Measurements from ENCODE around the gene ADH4.
"Not testable (repeated sequence)": the region's sequence is repeated elsewhere in the genome, so short reads cannot be mapped to it uniquely, and the experiment has no call there.

Gene ADH4

DNA sequence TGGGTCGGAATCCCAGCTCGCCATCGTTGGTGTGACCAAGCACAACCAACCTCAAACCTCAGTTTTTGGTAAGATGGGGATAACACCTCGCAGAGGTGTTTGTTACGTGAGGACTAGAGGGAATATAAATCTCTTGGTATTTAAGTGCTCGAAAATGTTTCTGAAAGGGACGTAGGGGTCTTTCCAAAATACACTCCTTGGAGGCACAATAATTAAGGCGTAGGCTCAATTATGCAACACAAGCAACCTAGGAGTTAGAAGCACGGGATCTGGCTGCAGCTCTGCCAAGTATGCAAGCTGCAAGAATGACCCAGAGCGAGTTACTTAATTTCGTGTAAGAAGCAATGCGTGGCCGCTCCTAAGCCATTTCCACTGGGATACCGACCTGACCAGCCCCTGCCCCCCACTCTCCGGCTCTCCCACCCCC is 56.1 kb downstream of the ADH4 start:
- H3K36me3 ChIP-seq (ENCODE audit: control insufficient read depth, insufficient read depth, low read length) = peaks cover 23% of the 10 kb centered on the region
- peak overlapping the region; percentile 79 for H3K27ac ChIP-seq (ENCODE audit: insufficient read depth, low read depth, low read length, poor library complexity, severe bottlenecking)
- WGBS, 2 experiments = 1 to 2% methylated on average over 15 of the region's 15 CpGs
- H3K4me1 ChIP-seq (ENCODE audit: control insufficient read depth, insufficient read depth, low read length) = peaks cover 4% of the 10 kb centered on the region
- no peaks in the 10 kb centered on the region for H3K27me3 ChIP-seq (ENCODE audit: control insufficient read depth, insufficient read depth, low read length, poor library complexity, severe bottlenecking)
- no peaks in the 10 kb centered on the region for H3K9me3 ChIP-seq (ENCODE audit: control insufficient read depth, low read length)
- H3K4me3 ChIP-seq (ENCODE audit: insufficient read depth, low read depth, low read length) = peak overlapping the region; percentile 78

DNA sequence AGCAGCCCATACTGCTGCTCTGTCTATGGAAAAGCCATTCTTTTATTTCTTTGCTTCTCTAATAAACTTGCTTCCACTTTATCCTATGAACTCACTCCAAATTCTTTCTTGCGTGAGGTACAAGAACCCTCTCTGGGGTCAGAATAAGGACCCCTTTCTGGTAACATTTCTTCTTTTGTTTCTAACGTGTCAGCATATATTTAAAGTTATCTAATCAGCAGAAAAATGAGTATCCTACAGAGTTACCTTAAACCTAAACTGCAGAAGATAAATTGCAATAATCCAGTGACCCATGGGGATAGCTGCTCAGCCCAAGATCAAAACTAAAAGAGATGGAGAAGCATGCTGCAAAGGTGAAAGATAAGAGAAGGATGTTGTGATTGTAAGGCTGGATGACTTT is 59.5 kb downstream of the ADH4 start:
- H3K27me3 ChIP-seq (ENCODE audit: control insufficient read depth, insufficient read depth, low read length, poor library complexity, severe bottlenecking) = no peaks in the 10 kb centered on the region
- no peak overlapping the region for H3K27ac ChIP-seq (ENCODE audit: insufficient read depth, low read depth, low read length, poor library complexity, severe bottlenecking)
- H3K9me3 ChIP-seq (ENCODE audit: control insufficient read depth, low read length) = no peaks in the 10 kb centered on the region
- H3K4me3 ChIP-seq (ENCODE audit: insufficient read depth, low read depth, low read length) = no peak overlapping the region
- H3K4me1 ChIP-seq (ENCODE audit: control insufficient read depth, insufficient read depth, low read length) = peaks cover 4% of the 10 kb centered on the region
- H3K36me3 ChIP-seq (ENCODE audit: control insufficient read depth, insufficient read depth, low read length) = peaks cover 55% of the 10 kb centered on the region
- 92 to 95% methylated on average over 2 of the region's 2 CpGs for WGBS, 2 experiments

DNA sequence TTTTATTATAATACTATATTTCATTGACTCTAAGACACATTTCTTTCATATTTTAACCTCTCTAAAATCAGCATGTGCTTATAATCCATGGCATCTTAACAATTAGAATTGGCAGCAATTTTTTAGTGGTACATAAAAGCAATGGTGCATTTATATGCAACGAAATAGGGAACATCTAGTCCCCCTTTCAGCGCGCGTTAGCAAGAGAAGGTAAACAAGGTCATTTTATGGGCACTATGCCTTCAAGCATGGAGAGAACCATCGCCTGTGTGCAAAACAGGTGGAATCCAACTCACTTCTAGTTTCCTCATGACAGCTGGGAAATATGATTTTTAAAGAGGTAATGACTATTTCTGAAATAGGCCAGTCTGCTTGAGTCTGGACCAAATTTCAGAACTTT is 61.9 kb downstream of the ADH4 start:
- Histone ChIP-seq H3K4me1 (ENCODE audit: control insufficient read depth, insufficient read depth, low read length) (peaks cover 4% of the 10 kb centered on the region), H3K36me3 (ENCODE audit: control insufficient read depth, insufficient read depth, low read length) (peaks cover 60% of the 10 kb centered on the region), H3K27ac (ENCODE audit: insufficient read depth, low read depth, low read length, poor library complexity, severe bottlenecking) (no peak overlapping the region), H3K9me3 (ENCODE audit: control insufficient read depth, low read length) (no peaks in the 10 kb centered on the region), H3K27me3 (ENCODE audit: control insufficient read depth, insufficient read depth, low read length, poor library complexity, severe bottlenecking) (no peaks in the 10 kb centered on the region), H3K4me3 (ENCODE audit: insufficient read depth, low read depth, low read length) (no peak overlapping the region)
- 97 to 98% methylated on average over 5 of the region's 5 CpGs for WGBS, 2 experiments

DNA sequence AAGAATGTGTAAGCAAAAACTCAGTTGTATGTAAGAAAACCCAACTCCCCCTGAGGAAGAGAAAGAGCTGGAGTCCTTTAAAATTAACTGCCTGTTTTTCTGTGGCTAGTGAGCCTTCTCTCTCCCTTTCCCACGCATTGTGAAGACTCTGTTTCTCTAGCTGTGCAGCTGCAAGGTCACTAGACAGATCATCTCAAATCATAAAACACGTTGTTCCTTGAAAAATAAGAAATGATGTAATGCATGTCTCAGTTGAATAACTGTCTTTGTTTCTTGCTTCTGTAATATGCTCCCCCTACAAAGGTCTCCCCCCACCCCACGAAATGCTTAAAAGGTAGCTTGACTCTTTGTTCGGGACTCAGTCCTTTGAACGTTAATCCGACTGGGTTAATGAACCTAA is 63.2 kb downstream of the ADH4 start:
- H3K36me3 ChIP-seq (ENCODE audit: control insufficient read depth, insufficient read depth, low read length) = peaks cover 70% of the 10 kb centered on the region
- whole genome bisulfite sequencing, 2 experiments = 79% methylated on average over 6 of the region's 6 CpGs
- H3K9me3 ChIP-seq (ENCODE audit: control insufficient read depth, low read length); H3K4me3 ChIP-seq (ENCODE audit: insufficient read depth, low read depth, low read length); H3K4me1 ChIP-seq (ENCODE audit: control insufficient read depth, insufficient read depth, low read length); H3K27ac ChIP-seq (ENCODE audit: insufficient read depth, low read depth, low read length, poor library complexity, severe bottlenecking); H3K27me3 ChIP-seq (ENCODE audit: control insufficient read depth, insufficient read depth, low read length, poor library complexity, severe bottlenecking): not testable (repeated sequence)

DNA sequence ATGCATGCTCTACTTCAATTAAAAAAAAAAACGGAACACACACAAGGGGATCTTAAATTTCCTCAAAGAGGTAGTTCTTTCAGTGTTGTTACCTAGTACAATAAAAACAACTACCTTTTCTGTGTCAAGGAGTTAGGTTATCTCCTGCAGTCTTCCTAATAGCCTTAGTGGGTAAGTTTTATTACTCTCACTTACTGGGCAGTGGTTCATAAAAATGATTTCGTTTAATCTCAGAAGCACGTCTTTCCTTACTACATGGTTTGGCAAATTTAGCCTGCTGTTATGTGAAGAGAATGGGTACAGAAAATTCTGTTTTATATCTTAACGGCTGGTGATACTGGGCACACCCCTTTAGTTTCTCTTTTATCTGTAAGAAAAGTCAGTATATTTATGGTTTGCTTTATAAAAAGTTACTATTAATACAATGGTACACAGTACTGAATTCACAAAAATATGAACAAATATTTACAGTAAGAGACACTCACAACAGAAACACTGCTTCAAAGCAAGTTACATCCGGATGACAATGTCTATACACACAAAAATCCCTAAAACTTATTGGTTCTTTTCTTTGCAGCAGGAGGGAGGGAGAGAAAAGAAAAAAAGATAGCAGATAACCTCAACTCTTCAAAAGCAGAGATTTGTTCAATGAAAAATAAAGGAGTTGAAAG is 64.3 kb downstream of the ADH4 start:
- no peaks in the 10 kb centered on the region for H3K27me3 ChIP-seq (ENCODE audit: control insufficient read depth, insufficient read depth, low read length, poor library complexity, severe bottlenecking)
- 90 to 98% methylated on average over 5 of the region's 5 CpGs for WGBS, 2 experiments
- H3K4me3 ChIP-seq (ENCODE audit: insufficient read depth, low read depth, low read length) = no peak overlapping the region
- no peaks in the 10 kb centered on the region for H3K9me3 ChIP-seq (ENCODE audit: control insufficient read depth, low read length)
- peaks cover 74% of the 10 kb centered on the region for H3K36me3 ChIP-seq (ENCODE audit: control insufficient read depth, insufficient read depth, low read length)
- no peak overlapping the region for H3K27ac ChIP-seq (ENCODE audit: insufficient read depth, low read depth, low read length, poor library complexity, severe bottlenecking)
- H3K4me1 ChIP-seq (ENCODE audit: control insufficient read depth, insufficient read depth, low read length) = no peaks in the 10 kb centered on the region

DNA sequence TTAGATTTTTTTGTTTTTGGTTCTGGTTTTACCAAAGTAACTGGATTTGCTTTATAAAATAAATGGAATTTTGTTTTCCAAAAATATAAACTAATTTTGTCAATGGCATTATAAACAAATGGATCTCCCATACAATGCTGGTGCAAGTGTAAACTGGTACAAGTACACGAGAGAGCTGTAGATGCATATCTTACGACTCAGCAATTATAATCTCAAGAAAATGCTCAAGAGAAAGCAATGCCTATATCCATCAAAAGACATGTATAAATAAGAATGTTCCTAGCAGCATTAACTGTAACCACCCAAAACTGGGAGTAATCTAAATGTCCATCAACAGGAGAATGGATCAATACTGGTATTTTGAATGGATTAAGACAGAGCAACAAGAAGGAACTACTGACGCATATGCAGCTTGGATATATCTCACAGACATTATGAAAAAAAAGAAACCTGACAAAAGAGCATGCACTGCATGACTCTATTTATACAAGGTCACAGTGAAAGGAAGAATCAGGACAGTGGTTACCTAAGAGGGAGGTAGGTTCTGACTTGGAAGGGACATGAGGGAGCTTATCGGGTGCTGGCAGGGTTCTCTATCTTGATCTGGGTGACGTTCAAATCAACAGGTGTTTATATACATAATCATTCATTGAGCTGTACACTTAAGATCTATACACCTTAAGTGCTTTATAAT is 65.0 kb downstream of the ADH4 start:
- 95 to 97% methylated on average over 3 to 5 of the region's 5 CpGs for WGBS, 2 experiments
- Histone ChIP-seq H3K36me3 (ENCODE audit: control insufficient read depth, insufficient read depth, low read length) (peaks cover 72% of the 10 kb centered on the region), H3K9me3 (ENCODE audit: control insufficient read depth, low read length) (no peaks in the 10 kb centered on the region), H3K4me1 (ENCODE audit: control insufficient read depth, insufficient read depth, low read length) (no peaks in the 10 kb centered on the region), H3K4me3 (ENCODE audit: insufficient read depth, low read depth, low read length) (no peak overlapping the region), H3K27me3 (ENCODE audit: control insufficient read depth, insufficient read depth, low read length, poor library complexity, severe bottlenecking) (no peaks in the 10 kb centered on the region), H3K27ac (ENCODE audit: insufficient read depth, low read depth, low read length, poor library complexity, severe bottlenecking) (no peak overlapping the region)

GRCh38 chr4:99078336-99078735 is 65.8 kb downstream of the ADH4 start:
- Histone ChIP-seq H3K4me3 (ENCODE audit: insufficient read depth, low read depth, low read length) (no peak overlapping the region), H3K27ac (ENCODE audit: insufficient read depth, low read depth, low read length, poor library complexity, severe bottlenecking) (no peak overlapping the region), H3K9me3 (ENCODE audit: control insufficient read depth, low read length) (no peaks in the 10 kb centered on the region), H3K36me3 (ENCODE audit: control insufficient read depth, insufficient read depth, low read length) (peaks cover 71% of the 10 kb centered on the region), H3K4me1 (ENCODE audit: control insufficient read depth, insufficient read depth, low read length) (no peaks in the 10 kb centered on the region), H3K27me3 (ENCODE audit: control insufficient read depth, insufficient read depth, low read length, poor library complexity, severe bottlenecking) (no peaks in the 10 kb centered on the region)
- WGBS, 2 experiments = 95 to 97% methylated on average over 4 to 5 of the region's 5 CpGs

DNA sequence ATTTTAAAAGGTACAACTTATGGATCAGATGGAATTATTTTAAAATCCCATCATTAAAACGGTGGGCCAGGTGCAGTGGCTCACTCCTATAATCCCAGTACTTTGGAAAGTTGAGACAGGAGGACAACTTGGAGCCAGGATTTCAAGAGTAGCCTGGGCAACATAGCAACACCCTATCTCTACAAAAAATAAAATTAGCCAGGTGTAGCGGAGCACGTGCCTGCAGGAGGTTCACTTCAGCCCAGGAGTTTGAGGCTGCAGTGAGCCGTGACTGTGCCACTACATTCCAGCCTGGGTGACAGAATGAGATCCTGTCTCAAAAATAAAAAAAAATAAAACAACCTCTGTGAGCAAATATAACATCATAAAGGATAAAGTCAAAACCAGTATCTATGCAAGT is 66.9 kb downstream of the ADH4 start:
- Histone ChIP-seq H3K27me3 (ENCODE audit: control insufficient read depth, insufficient read depth, low read length, poor library complexity, severe bottlenecking) (no peaks in the 10 kb centered on the region), H3K4me1 (ENCODE audit: control insufficient read depth, insufficient read depth, low read length) (no peaks in the 10 kb centered on the region), H3K4me3 (ENCODE audit: insufficient read depth, low read depth, low read length) (no peak overlapping the region), H3K9me3 (ENCODE audit: control insufficient read depth, low read length) (no peaks in the 10 kb centered on the region), H3K36me3 (ENCODE audit: control insufficient read depth, insufficient read depth, low read length) (peaks cover 63% of the 10 kb centered on the region), H3K27ac (ENCODE audit: insufficient read depth, low read depth, low read length, poor library complexity, severe bottlenecking) (no peak overlapping the region)
- WGBS, 2 experiments = 94 to 97% methylated on average over 4 of the region's 4 CpGs

DNA sequence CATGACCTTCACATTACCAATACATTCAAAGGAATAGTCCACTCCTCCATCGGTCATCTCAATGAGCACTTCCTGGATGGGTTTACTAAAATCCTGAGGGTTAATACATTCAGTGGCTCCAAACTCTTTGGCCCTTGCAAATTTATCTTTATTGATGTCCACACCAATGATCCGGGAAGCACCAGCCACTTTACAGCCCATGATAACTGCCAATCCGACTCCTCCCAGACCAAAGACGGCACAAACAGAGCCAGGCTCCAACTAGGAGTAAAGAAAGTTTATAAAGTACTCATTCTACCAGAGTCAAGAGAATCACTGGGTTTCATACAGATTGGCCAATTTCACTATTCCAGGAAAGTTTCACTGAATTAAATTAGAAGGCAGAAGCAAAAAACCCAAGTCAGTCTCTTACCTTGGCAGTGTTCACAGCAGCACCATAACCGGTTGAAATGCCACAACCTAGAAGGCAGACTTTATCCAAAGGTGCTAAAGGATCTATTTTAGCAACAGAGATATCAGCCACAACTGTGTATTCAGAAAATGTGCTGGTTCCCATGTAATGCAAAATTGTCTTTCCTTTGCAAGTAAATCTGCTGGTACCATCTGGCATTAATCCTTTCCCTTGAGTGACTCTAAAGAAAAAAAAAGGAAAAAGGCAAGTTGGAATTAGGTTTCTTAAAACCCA is 67.7 kb downstream of the ADH4 start:
- Histone ChIP-seq H3K36me3 (ENCODE audit: control insufficient read depth, insufficient read depth, low read length) (peaks cover 63% of the 10 kb centered on the region), H3K27ac (ENCODE audit: insufficient read depth, low read depth, low read length, poor library complexity, severe bottlenecking) (no peak overlapping the region), H3K4me3 (ENCODE audit: insufficient read depth, low read depth, low read length) (no peak overlapping the region), H3K27me3 (ENCODE audit: control insufficient read depth, insufficient read depth, low read length, poor library complexity, severe bottlenecking) (no peaks in the 10 kb centered on the region), H3K9me3 (ENCODE audit: control insufficient read depth, low read length) (no peaks in the 10 kb centered on the region), H3K4me1 (ENCODE audit: control insufficient read depth, insufficient read depth, low read length) (no peaks in the 10 kb centered on the region)
- WGBS, 2 experiments = 94 to 95% methylated on average over 5 of the region's 5 CpGs

DNA sequence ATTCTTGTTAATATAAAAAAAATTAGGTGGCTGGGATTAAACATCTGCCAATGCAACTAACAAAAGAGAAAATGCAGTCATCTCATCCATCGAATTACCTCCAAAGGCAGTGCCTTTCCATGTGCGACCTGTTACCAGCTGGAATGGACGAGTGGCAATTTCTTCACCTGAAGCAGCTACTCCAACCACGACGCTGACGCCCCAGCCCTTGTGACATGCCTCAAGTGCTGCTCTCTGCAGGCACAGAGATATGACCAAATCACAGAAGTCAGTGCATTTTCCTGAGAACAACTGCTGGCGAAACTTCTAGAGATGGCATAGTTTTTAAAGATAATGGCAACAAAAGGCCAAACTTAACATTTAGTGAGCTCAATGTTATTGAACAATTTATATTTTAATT is 69.3 kb downstream of the ADH4 start:
- Histone ChIP-seq H3K27ac (ENCODE audit: insufficient read depth, low read depth, low read length, poor library complexity, severe bottlenecking) (no peak overlapping the region), H3K36me3 (ENCODE audit: control insufficient read depth, insufficient read depth, low read length) (peaks cover 52% of the 10 kb centered on the region), H3K4me3 (ENCODE audit: insufficient read depth, low read depth, low read length) (no peak overlapping the region), H3K4me1 (ENCODE audit: control insufficient read depth, insufficient read depth, low read length) (no peaks in the 10 kb centered on the region), H3K27me3 (ENCODE audit: control insufficient read depth, insufficient read depth, low read length, poor library complexity, severe bottlenecking) (no peaks in the 10 kb centered on the region), H3K9me3 (ENCODE audit: control insufficient read depth, low read length) (no peaks in the 10 kb centered on the region)
- 96 to 97% methylated on average over 7 of the region's 7 CpGs for WGBS, 2 experiments
